Kasumi-1 (cell line): Measurements from ENCODE around the gene CDK14.
A peak's percentile ranks its signal among the peaks of the same experiment; 100 is the strongest.

ENCODE experiments used
- DNase-seq, 2 experiments: peaks; one replicate each; lab custom pipeline; 2025; lab: John Stamatoyannopoulos, UW

The CDK14 gene

GRCh38 chr7:91228327-91228726, 632.2 kb downstream of the CDK14 start:
- DNase-seq, result no peak

- DNase-seq, result no peak
These were observed 632.9 kb downstream of the CDK14 start for GRCh38 chr7:91228927-91229558.

- no peak for DNase-seq
These were observed 634.0 kb downstream of the CDK14 start for GRCh38 chr7:91230100-91230499.

DNA sequence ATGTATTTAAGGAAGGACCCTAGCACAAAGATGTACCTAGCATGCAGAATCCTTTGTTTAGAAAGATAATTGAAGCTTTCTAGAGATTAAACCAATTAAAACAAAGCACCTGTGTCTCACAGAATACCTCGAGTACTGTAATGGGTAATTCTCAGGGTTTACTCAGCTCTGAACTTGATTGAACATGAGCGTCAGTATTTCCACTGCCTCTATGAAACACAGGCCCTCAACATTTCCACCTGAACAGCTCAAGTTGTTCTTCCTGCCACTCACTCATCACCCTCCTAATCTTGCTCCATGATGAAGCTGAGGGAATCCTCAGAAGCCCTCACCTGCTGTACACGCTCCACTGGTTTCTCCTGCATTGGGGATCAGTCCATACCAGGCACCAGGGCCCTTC, 634.4 kb downstream of the CDK14 start:
- DNase-seq, result no peak

GRCh38 chr7:91233212-91233611, 637.1 kb downstream of the CDK14 start:
- no peak for DNase-seq

DNA sequence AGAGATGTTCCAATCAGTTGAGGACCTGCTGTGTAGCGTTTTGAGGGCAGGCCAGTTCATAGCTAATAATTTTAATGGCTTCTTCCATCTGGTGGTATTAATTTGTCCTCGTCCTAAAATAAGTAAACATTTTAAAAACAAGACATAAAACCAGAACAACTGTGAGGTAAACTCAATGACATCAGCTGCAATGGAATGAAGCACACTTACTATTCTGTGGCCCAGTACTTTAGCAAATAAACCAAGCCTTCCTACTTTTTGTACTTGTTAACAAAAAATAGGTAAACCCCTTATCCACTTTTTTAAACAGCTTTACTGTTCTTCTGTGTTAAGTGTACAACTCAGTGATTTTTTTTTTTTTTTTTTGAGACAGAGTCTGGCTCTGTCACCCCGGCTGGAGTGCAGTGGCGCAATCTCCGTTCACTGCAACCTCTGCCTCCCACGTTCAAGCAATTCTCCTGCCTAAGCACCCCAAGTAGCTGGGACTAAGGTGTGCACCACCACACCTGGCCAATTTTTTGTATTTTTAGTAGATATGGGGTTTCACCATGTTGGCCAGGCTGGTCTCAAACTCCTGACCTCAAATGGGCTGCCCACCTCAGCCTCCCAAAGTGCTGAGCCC, 639.2 kb downstream of the CDK14 start:
- no peak for DNase-seq

DNA sequence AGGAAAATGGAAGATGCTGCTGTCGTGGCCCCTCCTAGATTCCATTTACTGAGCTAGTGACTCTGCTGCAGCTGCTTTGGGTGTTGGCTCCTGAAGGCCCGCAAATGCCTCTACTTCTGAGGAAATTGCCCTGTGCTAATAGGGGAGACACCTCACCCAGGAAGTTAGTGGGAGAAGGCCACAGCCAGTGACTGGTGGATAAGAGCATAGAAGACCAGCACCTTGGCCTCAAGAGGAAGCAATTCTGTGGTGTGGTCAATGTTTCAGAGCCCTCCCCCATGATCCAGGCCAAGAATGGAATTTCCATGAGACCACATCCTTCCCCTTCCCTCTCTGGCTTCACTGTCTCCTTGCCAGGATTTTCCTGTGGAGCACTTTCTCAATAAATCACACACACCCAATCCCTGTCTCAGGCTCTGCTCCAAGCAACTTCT, 643.1 kb downstream of the CDK14 start:
- peak; percentile 82 to 84 for DNase-seq

- no peak for DNase-seq
These were observed 643.7 kb downstream of the CDK14 start for GRCh38 chr7:91239772-91240171.

GRCh38 chr7:91240376-91240941, 644.3 kb downstream of the CDK14 start:
- DNase-seq, result no peak

DNA sequence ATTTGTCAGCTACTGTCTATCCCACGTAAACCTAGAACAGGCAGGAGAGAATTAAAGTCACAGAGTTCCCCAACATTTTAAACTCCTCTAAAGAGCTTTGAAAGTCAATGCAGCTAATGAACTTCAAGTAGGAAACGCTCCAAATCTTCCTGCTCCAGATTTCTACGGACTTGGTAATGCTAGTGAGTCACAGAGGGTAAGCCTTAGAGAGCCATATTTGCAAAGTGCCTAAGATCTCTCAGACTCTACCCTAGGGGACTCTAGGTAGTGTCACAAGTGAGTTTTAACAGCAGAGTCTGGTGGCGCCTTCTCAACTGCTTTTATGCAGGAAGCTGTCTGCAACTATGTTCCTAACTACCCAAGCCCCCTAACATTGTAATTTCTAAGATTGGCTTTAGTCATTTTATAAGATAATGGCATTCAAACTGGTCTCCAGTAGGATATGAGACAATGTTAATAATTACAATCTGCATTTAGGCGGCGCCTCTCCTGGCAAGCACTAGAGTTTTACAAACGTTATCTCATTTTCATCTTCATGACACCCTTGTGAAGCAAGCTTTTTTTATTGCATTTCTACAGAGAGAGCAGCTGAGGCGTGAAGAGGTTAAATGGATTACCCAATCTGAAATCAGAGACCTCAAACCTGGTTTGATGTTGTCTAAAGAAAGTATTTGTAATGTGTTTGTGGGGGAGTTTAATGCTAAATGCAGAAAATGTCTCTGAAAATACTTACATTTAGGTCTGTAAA, 646.1 kb downstream of the CDK14 start:
- DNase-seq, result no peak

GRCh38 chr7:91243591-91244301, 647.6 kb downstream of the CDK14 start:
- no peak for DNase-seq

- DNase-seq, result no peak
These were observed 651.4 kb downstream of the CDK14 start for GRCh38 chr7:91247500-91247899.

DNA sequence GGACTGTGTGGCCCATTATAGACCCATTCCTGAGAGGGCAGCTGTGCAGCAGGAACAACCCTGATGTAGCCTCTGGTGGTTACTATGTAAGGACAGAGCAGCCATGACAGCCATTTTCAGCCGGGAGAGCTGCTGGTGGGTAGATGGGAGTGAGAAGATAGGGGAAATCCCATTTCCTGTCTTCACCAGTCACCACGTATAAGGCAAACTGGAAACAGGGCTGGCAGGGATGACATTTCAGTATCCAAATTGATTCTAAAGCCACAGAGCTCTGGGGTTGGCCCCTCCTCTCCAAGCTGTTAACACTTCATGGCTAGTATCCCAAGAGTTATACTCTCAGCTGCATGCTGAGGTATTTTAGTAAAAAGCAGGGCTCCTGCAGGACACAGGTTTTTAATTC, 652.9 kb downstream of the CDK14 start:
- DNase-seq, result no peak

DNA sequence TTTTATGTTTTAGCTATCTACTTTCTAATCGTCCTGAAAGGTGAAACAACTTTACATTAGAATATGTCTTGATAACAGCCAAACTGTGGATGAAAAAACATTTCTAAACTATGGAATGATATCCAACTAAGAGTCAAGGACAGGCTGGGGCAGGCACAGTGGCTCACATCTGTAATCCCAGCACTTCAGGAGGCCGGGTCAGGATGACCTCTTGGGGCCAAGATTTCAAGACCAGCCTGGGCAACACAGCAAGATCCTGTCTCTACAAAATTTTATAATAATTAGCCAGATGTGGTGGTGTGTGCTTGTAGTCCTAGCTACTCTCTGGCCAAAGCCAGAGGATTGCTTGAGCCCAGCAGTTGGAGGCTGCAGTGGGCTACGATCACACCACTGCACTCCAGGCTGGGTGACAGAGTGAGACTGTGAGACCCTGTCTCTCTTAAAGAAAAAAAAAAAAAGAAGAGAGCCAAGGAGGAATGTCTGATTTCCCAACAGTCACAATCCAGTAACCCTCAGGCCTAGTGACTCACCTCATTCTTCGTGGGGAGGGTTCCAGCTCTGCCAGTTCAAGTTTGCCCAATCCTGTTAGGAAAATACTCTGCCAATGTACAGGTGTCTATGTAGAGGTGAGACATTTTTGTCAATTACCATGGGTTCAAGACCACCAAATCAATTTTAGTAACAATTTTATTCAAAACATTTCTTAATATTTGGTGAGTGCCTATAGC, 653.5 kb downstream of the CDK14 start:
- no peak for DNase-seq

- DNase-seq, result no peak
These were observed 654.6 kb downstream of the CDK14 start for GRCh38 chr7:91250706-91251105.

DNA sequence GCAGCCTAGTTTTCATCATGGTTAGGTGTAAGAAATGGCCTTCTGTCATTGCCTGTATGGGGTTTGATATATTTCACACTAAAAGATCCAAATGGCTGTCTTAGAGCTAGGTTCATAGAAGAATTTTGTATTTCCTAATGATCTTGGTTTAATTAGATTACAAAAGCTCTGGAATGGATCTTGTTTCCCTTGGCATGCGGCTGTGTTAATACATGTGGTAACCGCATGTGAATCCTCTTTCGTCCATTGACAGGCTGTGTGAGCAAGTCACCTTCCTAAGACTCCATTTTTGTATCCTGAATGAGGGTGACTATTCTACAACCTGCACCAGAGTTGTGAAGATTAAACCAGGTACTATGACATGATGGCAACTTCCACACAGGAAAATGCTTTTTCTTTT, 655.8 kb downstream of the CDK14 start:
- DNase-seq, result no peak
